ENCODE measurements around the gene SLC24A3.
A peak's percentile ranks its signal among the peaks of the same experiment; 100 is the strongest.

The SLC24A3 gene

GRCh38 chr20:19658137-19658536 is 445.7 kb downstream of the SLC24A3 start:
- H3K4me3 ChIP-seq (ENCODE audit: low read depth, low read length) = no peak overlapping the region
- TF ChIP-seq CTCF (IDR thresholded peaks at IDR 0.05; ENCODE audit: borderline replicate concordance, insufficient read depth, low read depth, low read length) = no peak

GRCh38 chr20:19659448-19659847 is 447.0 kb downstream of the SLC24A3 start:
- TF ChIP-seq CTCF (IDR thresholded peaks at IDR 0.05; ENCODE audit: borderline replicate concordance, insufficient read depth, low read depth, low read length) = no peak

GRCh38 chr20:19660808-19661378 is 448.5 kb downstream of the SLC24A3 start:
- TF ChIP-seq CTCF (IDR thresholded peaks at IDR 0.05; ENCODE audit: borderline replicate concordance, insufficient read depth, low read depth, low read length) = no peak
- H3K4me3 ChIP-seq (ENCODE audit: low read depth, low read length) = no peak overlapping the region

More at GRCh38 chr20:19659448-19659847, 447.0 kb downstream of the SLC24A3 start:
- no peak overlapping the region for H3K4me3 ChIP-seq (ENCODE audit: low read depth, low read length)

GRCh38 chr20:19661717-19662636 is 449.5 kb downstream of the SLC24A3 start:
- peak; percentile 92 for TF ChIP-seq CTCF (IDR thresholded peaks at IDR 0.05; ENCODE audit: borderline replicate concordance, insufficient read depth, low read depth, low read length)
- H3K4me3 ChIP-seq (ENCODE audit: low read depth, low read length) = no peak overlapping the region

GRCh38 chr20:19662637-19662995 is 450.2 kb downstream of the SLC24A3 start:
- TF ChIP-seq CTCF (IDR thresholded peaks at IDR 0.05; ENCODE audit: borderline replicate concordance, insufficient read depth, low read depth, low read length) = no peak
- no peak overlapping the region for H3K4me3 ChIP-seq (ENCODE audit: low read depth, low read length)

GRCh38 chr20:19668418-19668817 is 456.0 kb downstream of the SLC24A3 start:
- no peak overlapping the region for H3K4me3 ChIP-seq (ENCODE audit: low read depth, low read length)
- no peak for TF ChIP-seq CTCF (IDR thresholded peaks at IDR 0.05; ENCODE audit: borderline replicate concordance, insufficient read depth, low read depth, low read length)

- TF ChIP-seq CTCF (IDR thresholded peaks at IDR 0.05; ENCODE audit: borderline replicate concordance, insufficient read depth, low read depth, low read length) = no peak
- no peak overlapping the region for H3K4me3 ChIP-seq (ENCODE audit: low read depth, low read length)
Observed at GRCh38 chr20:19670829-19671228, 458.4 kb downstream of the SLC24A3 start.
